ENCODE data around the gene KCNAB1.

- TF ChIP-seq MYC (IDR thresholded peaks at IDR 0.05; ENCODE audit: low read depth, low read length) (no peak), CTCF (IDR thresholded peaks at IDR 0.05; ENCODE audit: extremely low read depth in 1 of 2, insufficient read depth in 1 of 2, low read depth in 1 of 2, low read length in 2 of 2) (peak in 1 of 2 donors; percentile 22)
These were observed 414.8 kb downstream of the KCNAB1 start for GRCh38 chr3:156535162-156535627.

Measured in endothelial cell of umbilical vein (primary cell).